ENCODE measurements around the gene SNX12.

SNX12 gene

GRCh38 chrX:71091263-71091662 is 23.1 kb upstream of the SNX12 start:
- TF ChIP-seq ISL1 (CRISPR knock-in tag; IDR thresholded peaks at IDR 0.05) (no peak), CSDC2 (CRISPR knock-in tag; IDR thresholded peaks at IDR 0.05) (no peak), TSHZ2 (CRISPR knock-in tag; IDR thresholded peaks at IDR 0.05) (no peak), ZFP3 (CRISPR knock-in tag; IDR thresholded peaks at IDR 0.05) (no peak), ZNF8 (CRISPR knock-in tag; IDR thresholded peaks at IDR 0.05) (no peak), TOX (CRISPR knock-in tag; IDR thresholded peaks at IDR 0.05; ENCODE audit: borderline replicate concordance) (no peak), PPARA (CRISPR knock-in tag; IDR thresholded peaks at IDR 0.05; ENCODE audit: borderline replicate concordance) (no peak), ESRRG (CRISPR knock-in tag; IDR thresholded peaks at IDR 0.05) (no peak), OSR1 (CRISPR knock-in tag; IDR thresholded peaks at IDR 0.05) (no peak), TCF4 (CRISPR knock-in tag; IDR thresholded peaks at IDR 0.05; ENCODE audit: borderline replicate concordance) (no peak), ZNF70 (CRISPR knock-in tag; IDR thresholded peaks at IDR 0.05) (no peak)
- TF ChIP-seq, protein P1, sequence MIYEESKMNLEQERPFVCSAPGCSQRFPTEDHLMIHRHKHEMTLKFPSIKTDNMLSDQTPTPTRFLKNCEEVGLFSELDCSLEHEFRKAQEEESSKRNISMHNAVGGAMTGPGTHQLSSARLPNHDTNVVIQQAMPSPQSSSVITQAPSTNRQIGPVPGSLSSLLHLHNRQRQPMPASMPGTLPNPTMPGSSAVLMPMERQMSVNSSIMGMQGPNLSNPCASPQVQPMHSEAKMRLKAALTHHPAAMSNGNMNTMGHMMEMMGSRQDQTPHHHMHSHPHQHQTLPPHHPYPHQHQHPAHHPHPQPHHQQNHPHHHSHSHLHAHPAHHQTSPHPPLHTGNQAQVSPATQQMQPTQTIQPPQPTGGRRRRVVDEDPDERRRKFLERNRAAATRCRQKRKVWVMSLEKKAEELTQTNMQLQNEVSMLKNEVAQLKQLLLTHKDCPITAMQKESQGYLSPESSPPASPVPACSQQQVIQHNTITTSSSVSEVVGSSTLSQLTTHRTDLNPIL (CRISPR knock-in tag; IDR thresholded peaks at IDR 0.05; ENCODE audit: low read depth), result no peak
- no peak for ATAC-seq

GRCh38 chrX:71085900-71086299 is 17.8 kb upstream of the SNX12 start:
- no peak for TF ChIP-seq TSHZ2 (CRISPR knock-in tag; IDR thresholded peaks at IDR 0.05)
- no peak for TF ChIP-seq ZFP30 (CRISPR knock-in tag; IDR thresholded peaks at IDR 0.05)
- no peak for TF ChIP-seq BACH2 (CRISPR knock-in tag; IDR thresholded peaks at IDR 0.05; ENCODE audit: borderline replicate concordance)
- no peak for ATAC-seq

- ATAC-seq, result no peak
- TF ChIP-seq GLIS3 (CRISPR knock-in tag; IDR thresholded peaks at IDR 0.05) (no peak), PPARA (CRISPR knock-in tag; IDR thresholded peaks at IDR 0.05; ENCODE audit: borderline replicate concordance) (no peak), TCF4 (CRISPR knock-in tag; IDR thresholded peaks at IDR 0.05; ENCODE audit: borderline replicate concordance) (no peak), TOX (CRISPR knock-in tag; IDR thresholded peaks at IDR 0.05; ENCODE audit: borderline replicate concordance) (no peak)
Observed at GRCh38 chrX:71082822-71083221, 14.7 kb upstream of the SNX12 start.

GRCh38 chrX:71082124-71082647 is 14.1 kb upstream of the SNX12 start:
- TF ChIP-seq ISL1 (CRISPR knock-in tag; IDR thresholded peaks at IDR 0.05), result no peak
- TF ChIP-seq ESRRG (CRISPR knock-in tag; IDR thresholded peaks at IDR 0.05), result no peak
- TF ChIP-seq GLIS3 (CRISPR knock-in tag; IDR thresholded peaks at IDR 0.05), result no peak
- TF ChIP-seq ZNF8 (CRISPR knock-in tag; IDR thresholded peaks at IDR 0.05), result no peak
- no peak for TF ChIP-seq ARNTL (CRISPR knock-in tag; IDR thresholded peaks at IDR 0.05; ENCODE audit: borderline replicate concordance, low read depth)
- TF ChIP-seq, protein P2, sequence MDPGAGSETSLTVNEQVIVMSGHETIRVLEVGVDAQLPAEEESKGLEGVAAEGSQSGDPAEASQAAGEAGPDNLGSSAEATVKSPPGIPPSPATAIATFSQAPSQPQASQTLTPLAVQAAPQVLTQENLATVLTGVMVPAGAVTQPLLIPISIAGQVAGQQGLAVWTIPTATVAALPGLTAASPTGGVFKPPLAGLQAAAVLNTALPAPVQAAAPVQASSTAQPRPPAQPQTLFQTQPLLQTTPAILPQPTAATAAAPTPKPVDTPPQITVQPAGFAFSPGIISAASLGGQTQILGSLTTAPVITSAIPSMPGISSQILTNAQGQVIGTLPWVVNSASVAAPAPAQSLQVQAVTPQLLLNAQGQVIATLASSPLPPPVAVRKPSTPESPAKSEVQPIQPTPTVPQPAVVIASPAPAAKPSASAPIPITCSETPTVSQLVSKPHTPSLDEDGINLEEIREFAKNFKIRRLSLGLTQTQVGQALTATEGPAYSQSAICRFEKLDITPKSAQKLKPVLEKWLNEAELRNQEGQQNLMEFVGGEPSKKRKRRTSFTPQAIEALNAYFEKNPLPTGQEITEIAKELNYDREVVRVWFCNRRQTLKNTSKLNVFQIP (CRISPR knock-in tag; IDR thresholded peaks at IDR 0.05; ENCODE audit: borderline replicate concordance, low read depth), result no peak
- TF ChIP-seq, protein P1 (CRISPR knock-in tag; IDR thresholded peaks at IDR 0.05; ENCODE audit: low read depth), result no peak
- no peak for TF ChIP-seq ZNF565 (CRISPR knock-in tag; conservative IDR thresholded peaks at IDR 0.05; ENCODE audit: low read depth)
- TF ChIP-seq ZFP3 (CRISPR knock-in tag; IDR thresholded peaks at IDR 0.05), result no peak
- ATAC-seq, result no peak
